GM23338 (cell line): ENCODE measurements around the gene HIBADH. TPM values are rescaled to one million over a fixed set of nuclear protein-coding genes. Genes with fewer than 3 reads are reported as not detected.

Experiments
- ATAC-seq: fragments of 200-7000 bp; cut with Tn5 transposase; 3 replicates; pipeline ENCODE4 v1.9.1; 2020
- DNase-seq: peaks from one replicate; pipeline ENCODE4 v3.0.0-alpha.2; 2015; ENCODE audit warnings: low spot score
- H2AFZ ChIP-seq: fragments of 200-600 bp; sonication (generic); 2 replicates; pipeline ENCODE4 v1.8.0; 2016; ENCODE audit warnings: antibody characterized with exemption, mild to moderate bottlenecking, moderate library complexity
- H3F3A ChIP-seq: fragments of 200-600 bp; sonication (generic); replicated peaks from 2 replicates; pipeline ENCODE4 v1.8.0; 2017; ENCODE audit warnings: antibody characterized with exemption, mixed run types, low read depth
- H3K27ac ChIP-seq: fragments of 200-600 bp; sonication (generic); 2 replicates; pipeline ENCODE4 v1.6.1; 2016; ENCODE audit warnings: low read depth
- H3K27me3 ChIP-seq: fragments of 200-600 bp; sonication (generic); 2 replicates; pipeline ENCODE4 v1.8.0; 2016; ENCODE audit warnings: mild to moderate bottlenecking, mixed run types, moderate library complexity; ENCODE audit not compliant: insufficient read depth
- H3K36me3 ChIP-seq: fragments of 200-600 bp; sonication (generic); 2 replicates; pipeline ENCODE4 v1.8.0; 2016; ENCODE audit warnings: mild to moderate bottlenecking; ENCODE audit not compliant: insufficient read depth
- H3K4me1 ChIP-seq: fragments of 200-600 bp; sonication (generic); 2 replicates; pipeline ENCODE4 v1.8.0; 2016; ENCODE audit warnings: mild to moderate bottlenecking, moderate library complexity; ENCODE audit not compliant: insufficient read depth
- H3K4me2 ChIP-seq: fragments of 200-600 bp; sonication (generic); 2 replicates; pipeline ENCODE4 v1.7.1; 2017; ENCODE audit warnings: mixed run types
- H3K4me3 ChIP-seq: fragments of 200-600 bp; sonication (generic); 2 replicates; pipeline ENCODE4 v1.6.1; 2016; ENCODE audit warnings: mixed run types
- H3K79me2 ChIP-seq: fragments of 200-600 bp; sonication (generic); replicated peaks from 2 replicates; pipeline ENCODE4 v1.8.0; 2017; ENCODE audit warnings: mild to moderate bottlenecking; ENCODE audit not compliant: insufficient read depth
- H3K9me2 ChIP-seq: fragments of 200-600 bp; sonication (generic); 2 replicates; pipeline ENCODE4 v1.8.0; 2017; ENCODE audit not compliant: insufficient read depth
- H4K20me1 ChIP-seq: fragments of 200-600 bp; sonication (generic); replicated peaks from 2 replicates; pipeline ENCODE4 v1.8.0; 2017; ENCODE audit warnings: mild to moderate bottlenecking; ENCODE audit not compliant: insufficient read depth
- H3K27ac Mint-ChIP-seq: 2 replicates; pipeline ENCODE4 v1.8.0; 2020; ENCODE audit warnings: inconsistent platforms, mild to moderate bottlenecking, moderate library complexity, mixed read lengths
- H3K27me3 Mint-ChIP-seq: 3 replicates; pipeline ENCODE4 v1.8.0; 2022; ENCODE audit warnings: low read depth, mild to moderate bottlenecking, moderate library complexity, mixed read lengths, inconsistent platforms; ENCODE audit not compliant: insufficient read depth, poor library complexity
- H3K36me3 Mint-ChIP-seq: 3 replicates; pipeline ENCODE4 v1.8.0; 2021; ENCODE audit warnings: low read depth, mild to moderate bottlenecking, inconsistent platforms, moderate library complexity, mixed read lengths
- H3K4me1 Mint-ChIP-seq: 3 replicates; pipeline ENCODE4 v1.8.0; 2020; ENCODE audit warnings: mild to moderate bottlenecking, inconsistent platforms, mixed read lengths
- H3K4me3 Mint-ChIP-seq: 3 replicates; pipeline ENCODE4 v1.8.0; 2021; ENCODE audit warnings: moderate library complexity, mild to moderate bottlenecking, inconsistent platforms, mixed read lengths
- H3K9me3 Mint-ChIP-seq: 3 replicates; pipeline ENCODE4 v1.8.0; 2020; ENCODE audit warnings: moderate library complexity, mild to moderate bottlenecking, inconsistent platforms, mixed read lengths
- EZH2 ChIP-seq: fragments of 200-600 bp; sonication (generic); IDR thresholded peaks from one replicate; pipeline ENCODE4 v1.8.0; 2017; ENCODE audit warnings: antibody characterized with exemption, mild to moderate bottlenecking, low read depth; ENCODE audit not compliant: unreplicated experiment
- JUNB ChIP-seq: IDR thresholded peaks from one replicate; pipeline ENCODE4 v1.6.1; 2016; ENCODE audit warnings: antibody characterized with exemption; ENCODE audit not compliant: unreplicated experiment
- NANOG ChIP-seq: IDR thresholded peaks from 2 replicates; pipeline ENCODE4 v1.6.1; 2016; ENCODE audit warnings: antibody characterized with exemption, borderline replicate concordance
- POLR2AphosphoS5 ChIP-seq: IDR thresholded peaks from 2 replicates; pipeline ENCODE4 v1.6.1; 2016; ENCODE audit warnings: antibody characterized with exemption, low read depth
- ZNF114 ChIP-seq: fragments of 250-450 bp; sonication (Bioruptor Pico); IDR thresholded peaks from 2 replicates; pipeline ENCODE4 v1.5.0; 2020; ENCODE audit warnings: mild to moderate bottlenecking, moderate library complexity
- polyA plus RNA-seq: library from polyadenylated mRNA; unstranded; fragments of >200 nt; fragmentation: Nextera tagmentation; extraction: Ambion mirVana; gene quantifications from 2 replicates; pipeline ENCODE4 v1.2.1, GENCODE V29; 2016
- total RNA-seq: library from RNA; depleted of rRNA; stranded (reverse); fragments of >200 nt; shearing (Covaris generic); gene quantifications from 2 replicates; pipeline ENCODE4 v1.2.3, GENCODE V29; 2014
- TF ChIP-seq, protein P1 (sequence below): IDR thresholded peaks from one replicate; pipeline ENCODE4 v1.6.1; 2018; ENCODE audit warnings: antibody characterized with exemption; ENCODE audit not compliant: unreplicated experiment
- TF ChIP-seq, protein P2 (sequence below): IDR thresholded peaks from 2 replicates; pipeline ENCODE4 v1.6.1; 2016; ENCODE audit warnings: antibody characterized with exemption
- TF ChIP-seq, protein P3 (sequence below), 2 experiments: fragments of 200-600 bp in 1 of 2; sonication (generic) in 1 of 2; conservative IDR thresholded peaks; 2 replicates each; pipeline versions ENCODE4 v1.5.1 to v1.6.1; 2016 to 2017; ENCODE audit warnings: antibody characterized with exemption in 2 of 2, low read depth in 2 of 2, mild to moderate bottlenecking in 2 of 2, moderate library complexity in 1 of 2

Gene HIBADH
- total and polyA plus RNA-seq, 2 experiments from 2014 or later, result 31.3 to 57.0 TPM

DNA sequence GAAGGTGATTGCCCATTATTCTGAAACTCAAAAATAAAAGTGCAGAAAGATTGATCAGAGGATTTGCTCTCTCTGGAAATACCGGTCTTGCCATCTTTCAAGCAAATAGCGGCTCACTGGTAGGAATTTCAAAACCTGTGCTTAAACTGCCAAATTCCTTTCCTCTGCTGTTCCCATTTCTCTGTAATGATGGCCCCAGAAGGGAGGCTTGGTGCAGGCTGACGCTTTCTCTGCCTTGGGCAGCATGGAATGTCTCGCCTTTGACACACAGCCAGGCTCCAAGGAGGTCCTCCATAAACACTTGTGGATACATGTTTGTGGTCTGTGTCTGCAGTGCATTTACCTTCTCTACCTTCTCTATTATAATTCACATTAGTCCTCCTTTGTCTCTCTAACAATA lies 146.8 kb downstream of the HIBADH start (continued):
- TF ChIP-seq, protein P1, sequence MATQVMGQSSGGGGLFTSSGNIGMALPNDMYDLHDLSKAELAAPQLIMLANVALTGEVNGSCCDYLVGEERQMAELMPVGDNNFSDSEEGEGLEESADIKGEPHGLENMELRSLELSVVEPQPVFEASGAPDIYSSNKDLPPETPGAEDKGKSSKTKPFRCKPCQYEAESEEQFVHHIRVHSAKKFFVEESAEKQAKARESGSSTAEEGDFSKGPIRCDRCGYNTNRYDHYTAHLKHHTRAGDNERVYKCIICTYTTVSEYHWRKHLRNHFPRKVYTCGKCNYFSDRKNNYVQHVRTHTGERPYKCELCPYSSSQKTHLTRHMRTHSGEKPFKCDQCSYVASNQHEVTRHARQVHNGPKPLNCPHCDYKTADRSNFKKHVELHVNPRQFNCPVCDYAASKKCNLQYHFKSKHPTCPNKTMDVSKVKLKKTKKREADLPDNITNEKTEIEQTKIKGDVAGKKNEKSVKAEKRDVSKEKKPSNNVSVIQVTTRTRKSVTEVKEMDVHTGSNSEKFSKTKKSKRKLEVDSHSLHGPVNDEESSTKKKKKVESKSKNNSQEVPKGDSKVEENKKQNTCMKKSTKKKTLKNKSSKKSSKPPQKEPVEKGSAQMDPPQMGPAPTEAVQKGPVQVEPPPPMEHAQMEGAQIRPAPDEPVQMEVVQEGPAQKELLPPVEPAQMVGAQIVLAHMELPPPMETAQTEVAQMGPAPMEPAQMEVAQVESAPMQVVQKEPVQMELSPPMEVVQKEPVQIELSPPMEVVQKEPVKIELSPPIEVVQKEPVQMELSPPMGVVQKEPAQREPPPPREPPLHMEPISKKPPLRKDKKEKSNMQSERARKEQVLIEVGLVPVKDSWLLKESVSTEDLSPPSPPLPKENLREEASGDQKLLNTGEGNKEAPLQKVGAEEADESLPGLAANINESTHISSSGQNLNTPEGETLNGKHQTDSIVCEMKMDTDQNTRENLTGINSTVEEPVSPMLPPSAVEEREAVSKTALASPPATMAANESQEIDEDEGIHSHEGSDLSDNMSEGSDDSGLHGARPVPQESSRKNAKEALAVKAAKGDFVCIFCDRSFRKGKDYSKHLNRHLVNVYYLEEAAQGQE, result no peak
- TF ChIP-seq, protein P2, sequence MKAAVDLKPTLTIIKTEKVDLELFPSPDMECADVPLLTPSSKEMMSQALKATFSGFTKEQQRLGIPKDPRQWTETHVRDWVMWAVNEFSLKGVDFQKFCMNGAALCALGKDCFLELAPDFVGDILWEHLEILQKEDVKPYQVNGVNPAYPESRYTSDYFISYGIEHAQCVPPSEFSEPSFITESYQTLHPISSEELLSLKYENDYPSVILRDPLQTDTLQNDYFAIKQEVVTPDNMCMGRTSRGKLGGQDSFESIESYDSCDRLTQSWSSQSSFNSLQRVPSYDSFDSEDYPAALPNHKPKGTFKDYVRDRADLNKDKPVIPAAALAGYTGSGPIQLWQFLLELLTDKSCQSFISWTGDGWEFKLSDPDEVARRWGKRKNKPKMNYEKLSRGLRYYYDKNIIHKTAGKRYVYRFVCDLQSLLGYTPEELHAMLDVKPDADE, result no peak
- no peak for TF ChIP-seq NANOG

DNA sequence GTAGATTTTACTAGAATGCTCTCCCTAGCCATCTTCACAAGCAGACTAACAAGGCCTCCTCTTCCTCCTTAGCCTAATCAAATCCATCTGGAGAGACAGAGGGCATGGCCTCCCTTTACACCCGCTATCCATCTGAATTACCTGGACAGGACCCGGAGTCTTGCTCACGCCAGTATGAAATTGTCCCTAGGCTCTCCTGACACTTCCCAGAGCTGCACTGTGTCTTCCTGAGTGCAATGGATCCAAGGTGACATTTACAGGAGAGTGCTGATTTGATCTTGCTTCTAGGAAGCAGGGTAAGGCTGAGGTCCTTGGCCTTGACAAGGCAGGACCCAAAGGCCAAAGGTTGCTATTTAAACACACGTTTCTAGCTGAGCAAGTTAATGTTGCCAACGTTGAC lies 147.8 kb downstream of the HIBADH start:
- DNase-seq (no peak), ATAC-seq (no peak)
- no peak overlapping the region for H3K4me3 Mint-ChIP-seq
- peaks cover 15% of the 10 kb centered on the region for H3K4me1 ChIP-seq
- H3K36me3 ChIP-seq, result no peaks in the 10 kb centered on the region
- no peaks in the 10 kb centered on the region for H3K79me2 ChIP-seq
- H3K9me2 ChIP-seq, result no peaks in the 10 kb centered on the region
- no peaks in the 10 kb centered on the region for H3K9me3 Mint-ChIP-seq
- H4K20me1 ChIP-seq, result peaks cover 9% of the 10 kb centered on the region; the same call in 1 of the 2 replicates
- H2AFZ ChIP-seq, result no peak overlapping the region
- H3K27me3 Mint-ChIP-seq, result peaks cover 4% of the 10 kb centered on the region
- H3K4me2 ChIP-seq, result no peak overlapping the region
- H3K36me3 Mint-ChIP-seq, result no peaks in the 10 kb centered on the region
- H3K4me3 ChIP-seq, result no peak overlapping the region
- no peak overlapping the region for H3K27ac Mint-ChIP-seq
- peaks cover 25% of the 10 kb centered on the region for H3K4me1 Mint-ChIP-seq
- no peaks in the 10 kb centered on the region; the same call in 1 of the 2 replicates for H3F3A ChIP-seq
- H3K27me3 ChIP-seq, result peaks cover 25% of the 10 kb centered on the region
- no peak overlapping the region for H3K27ac ChIP-seq
- TF ChIP-seq EZH2 (no peak), ZNF114 (CRISPR knock-in tag) (no peak), JUNB (no peak), POLR2AphosphoS5 (no peak)
- TF ChIP-seq, protein P3, sequence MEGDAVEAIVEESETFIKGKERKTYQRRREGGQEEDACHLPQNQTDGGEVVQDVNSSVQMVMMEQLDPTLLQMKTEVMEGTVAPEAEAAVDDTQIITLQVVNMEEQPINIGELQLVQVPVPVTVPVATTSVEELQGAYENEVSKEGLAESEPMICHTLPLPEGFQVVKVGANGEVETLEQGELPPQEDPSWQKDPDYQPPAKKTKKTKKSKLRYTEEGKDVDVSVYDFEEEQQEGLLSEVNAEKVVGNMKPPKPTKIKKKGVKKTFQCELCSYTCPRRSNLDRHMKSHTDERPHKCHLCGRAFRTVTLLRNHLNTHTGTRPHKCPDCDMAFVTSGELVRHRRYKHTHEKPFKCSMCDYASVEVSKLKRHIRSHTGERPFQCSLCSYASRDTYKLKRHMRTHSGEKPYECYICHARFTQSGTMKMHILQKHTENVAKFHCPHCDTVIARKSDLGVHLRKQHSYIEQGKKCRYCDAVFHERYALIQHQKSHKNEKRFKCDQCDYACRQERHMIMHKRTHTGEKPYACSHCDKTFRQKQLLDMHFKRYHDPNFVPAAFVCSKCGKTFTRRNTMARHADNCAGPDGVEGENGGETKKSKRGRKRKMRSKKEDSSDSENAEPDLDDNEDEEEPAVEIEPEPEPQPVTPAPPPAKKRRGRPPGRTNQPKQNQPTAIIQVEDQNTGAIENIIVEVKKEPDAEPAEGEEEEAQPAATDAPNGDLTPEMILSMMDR (conservative IDR thresholded peaks at IDR 0.05; ENCODE audit: low read depth in 2 of 2), result no peak
- TF ChIP-seq, protein P2, result no peak
- TF ChIP-seq, protein P1, result no peak
